Measurements from ENCODE around the gene BATF. TPM values are rescaled to one million over a fixed set of nuclear protein-coding genes. Genes with fewer than 3 reads are reported as not detected.

The BATF gene
- polyA plus RNA-seq, 1 donor from 2014 or later = not detected

DNA sequence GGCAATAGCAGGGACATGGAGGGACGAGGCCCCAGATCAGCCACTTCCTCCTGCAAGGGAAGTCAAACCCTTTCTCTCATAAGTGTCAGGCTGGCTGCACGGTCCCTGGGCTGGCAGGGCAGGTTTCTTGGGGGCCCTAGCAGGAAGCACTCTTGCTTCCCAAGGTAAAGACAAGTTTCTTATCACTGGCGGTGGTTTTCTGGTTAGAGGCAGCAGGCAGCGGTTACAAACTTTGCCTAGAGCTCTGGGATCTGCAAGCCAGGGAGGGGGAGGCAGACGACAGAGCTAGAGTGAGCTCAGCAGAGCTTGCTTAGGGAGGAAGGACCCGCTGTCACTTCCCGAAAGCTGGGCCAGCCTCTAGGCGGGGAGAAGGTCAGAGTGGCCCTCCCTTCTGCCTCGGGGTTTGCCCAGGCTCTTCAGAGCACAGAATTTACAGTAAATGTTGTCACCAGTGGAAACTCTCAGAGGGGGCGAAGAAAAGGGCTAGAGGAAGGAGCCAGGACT is 20.4 kb downstream of the BATF start:
- Histone ChIP-seq H4K20me1 (ENCODE audit: insufficient read depth) (no peaks in the 10 kb centered on the region), H3K27ac (ENCODE audit: low read length) (no peak overlapping the region), H3K79me2 (replicated peaks; ENCODE audit: insufficient read depth, low read length) (no peaks in the 10 kb centered on the region), H3K4me2 (ENCODE audit: low read length) (no peak overlapping the region), H3K9me3 (ENCODE audit: low read length) (no peaks in the 10 kb centered on the region), H3K36me3 (ENCODE audit: insufficient read depth, low read length) (no peaks in the 10 kb centered on the region), H3K27me3 (ENCODE audit: insufficient read depth, low read depth, low read length) (no peaks in the 10 kb centered on the region), H3F3A (ENCODE audit: insufficient read depth, low read length, poor library complexity, severe bottlenecking) (no peaks in the 10 kb centered on the region), H3K9ac (ENCODE audit: low read length) (no peak overlapping the region), H3K9me2 (ENCODE audit: insufficient read depth, low read length) (no peaks in the 10 kb centered on the region), H2AFZ (ENCODE audit: low read depth, low read length) (no peak overlapping the region), H3K4me3 (ENCODE audit: low read length) (no peak overlapping the region)
- no peak for TF ChIP-seq TAF1 (IDR thresholded peaks at IDR 0.05; ENCODE audit: low read depth)

GRCh38 chr14:75543253-75543652 is 21.0 kb downstream of the BATF start:
- Histone ChIP-seq H3K79me2 (replicated peaks; ENCODE audit: insufficient read depth, low read length) (no peaks in the 10 kb centered on the region), H3F3A (ENCODE audit: insufficient read depth, low read length, poor library complexity, severe bottlenecking) (no peaks in the 10 kb centered on the region), H3K4me3 (ENCODE audit: low read length) (no peak overlapping the region), H3K27ac (ENCODE audit: low read length) (no peak overlapping the region), H3K9ac (ENCODE audit: low read length) (no peak overlapping the region), H3K9me3 (ENCODE audit: low read length) (no peaks in the 10 kb centered on the region), H3K9me2 (ENCODE audit: insufficient read depth, low read length) (no peaks in the 10 kb centered on the region), H4K20me1 (ENCODE audit: insufficient read depth) (no peaks in the 10 kb centered on the region), H2AFZ (ENCODE audit: low read depth, low read length) (no peak overlapping the region), H3K27me3 (ENCODE audit: insufficient read depth, low read depth, low read length) (no peaks in the 10 kb centered on the region), H3K4me2 (ENCODE audit: low read length) (no peak overlapping the region), H3K36me3 (ENCODE audit: insufficient read depth, low read length) (no peaks in the 10 kb centered on the region)
- TF ChIP-seq EZH2 (IDR thresholded peaks at IDR 0.05; ENCODE audit: borderline replicate concordance, insufficient read depth, low read length, poor library complexity, severe bottlenecking) = no peak
- TF ChIP-seq, protein P1, sequence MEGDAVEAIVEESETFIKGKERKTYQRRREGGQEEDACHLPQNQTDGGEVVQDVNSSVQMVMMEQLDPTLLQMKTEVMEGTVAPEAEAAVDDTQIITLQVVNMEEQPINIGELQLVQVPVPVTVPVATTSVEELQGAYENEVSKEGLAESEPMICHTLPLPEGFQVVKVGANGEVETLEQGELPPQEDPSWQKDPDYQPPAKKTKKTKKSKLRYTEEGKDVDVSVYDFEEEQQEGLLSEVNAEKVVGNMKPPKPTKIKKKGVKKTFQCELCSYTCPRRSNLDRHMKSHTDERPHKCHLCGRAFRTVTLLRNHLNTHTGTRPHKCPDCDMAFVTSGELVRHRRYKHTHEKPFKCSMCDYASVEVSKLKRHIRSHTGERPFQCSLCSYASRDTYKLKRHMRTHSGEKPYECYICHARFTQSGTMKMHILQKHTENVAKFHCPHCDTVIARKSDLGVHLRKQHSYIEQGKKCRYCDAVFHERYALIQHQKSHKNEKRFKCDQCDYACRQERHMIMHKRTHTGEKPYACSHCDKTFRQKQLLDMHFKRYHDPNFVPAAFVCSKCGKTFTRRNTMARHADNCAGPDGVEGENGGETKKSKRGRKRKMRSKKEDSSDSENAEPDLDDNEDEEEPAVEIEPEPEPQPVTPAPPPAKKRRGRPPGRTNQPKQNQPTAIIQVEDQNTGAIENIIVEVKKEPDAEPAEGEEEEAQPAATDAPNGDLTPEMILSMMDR (IDR thresholded peaks at IDR 0.05; ENCODE audit: poor library complexity, severe bottlenecking) = no peak
- TF ChIP-seq REST (IDR thresholded peaks at IDR 0.05; ENCODE audit: borderline replicate concordance) = no peak
- no peak for TF ChIP-seq RAD21 (conservative IDR thresholded peaks at IDR 0.05)
- no peak for TF ChIP-seq POLR2AphosphoS5 (IDR thresholded peaks at IDR 0.05)
- TF ChIP-seq EP300 (conservative IDR thresholded peaks at IDR 0.05; ENCODE audit: poor library complexity, severe bottlenecking) = no peak
- TF ChIP-seq MXI1 (conservative IDR thresholded peaks at IDR 0.05; ENCODE audit: poor library complexity, severe bottlenecking) = no peak
- TF ChIP-seq SMC3 (conservative IDR thresholded peaks at IDR 0.05; ENCODE audit: poor library complexity) = no peak
- no peak for TF ChIP-seq TAF1 (IDR thresholded peaks at IDR 0.05; ENCODE audit: low read depth)

DNA sequence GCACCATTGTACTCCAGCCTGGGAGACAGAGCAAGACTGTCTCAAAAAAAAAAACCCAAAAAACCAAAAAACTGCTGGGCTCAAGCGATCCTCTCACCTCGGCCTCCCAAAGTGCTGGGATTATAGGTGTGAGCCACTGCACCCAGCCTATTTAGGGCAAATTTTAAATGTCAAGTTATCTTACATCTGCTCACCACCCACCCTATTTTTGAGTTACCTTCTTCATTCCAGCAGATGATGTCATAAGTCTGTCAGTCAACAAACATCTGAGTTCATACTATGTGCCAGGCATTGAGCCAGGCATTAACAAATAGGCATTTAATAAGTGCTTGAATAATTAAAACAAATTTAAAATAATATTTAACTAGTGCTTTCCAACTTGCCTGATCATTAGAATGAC is 21.5 kb downstream of the BATF start:
- no peaks in the 10 kb centered on the region for H3K9me3 ChIP-seq (ENCODE audit: low read length)
- no peaks in the 10 kb centered on the region for H3K9me2 ChIP-seq (ENCODE audit: insufficient read depth, low read length)
- H3F3A ChIP-seq (ENCODE audit: insufficient read depth, low read length, poor library complexity, severe bottlenecking) = no peaks in the 10 kb centered on the region
- H4K20me1 ChIP-seq (ENCODE audit: insufficient read depth) = no peaks in the 10 kb centered on the region
- H3K4me3 ChIP-seq (ENCODE audit: low read length) = no peak overlapping the region
- H2AFZ ChIP-seq (ENCODE audit: low read depth, low read length) = no peak overlapping the region
- H3K4me2 ChIP-seq (ENCODE audit: low read length) = no peak overlapping the region
- no peak overlapping the region for H3K9ac ChIP-seq (ENCODE audit: low read length)
- no peaks in the 10 kb centered on the region for H3K79me2 ChIP-seq (replicated peaks; ENCODE audit: insufficient read depth, low read length)
- no peak overlapping the region for H3K27ac ChIP-seq (ENCODE audit: low read length)
- no peaks in the 10 kb centered on the region for H3K36me3 ChIP-seq (ENCODE audit: insufficient read depth, low read length)
- no peak for TF ChIP-seq MXI1 (conservative IDR thresholded peaks at IDR 0.05; ENCODE audit: poor library complexity, severe bottlenecking)
- TF ChIP-seq EZH2 (IDR thresholded peaks at IDR 0.05; ENCODE audit: borderline replicate concordance, insufficient read depth, low read length, poor library complexity, severe bottlenecking) = no peak
- TF ChIP-seq TAF1 (IDR thresholded peaks at IDR 0.05; ENCODE audit: low read depth) = no peak
- no peak for TF ChIP-seq REST (IDR thresholded peaks at IDR 0.05; ENCODE audit: borderline replicate concordance)
- TF ChIP-seq EP300 (conservative IDR thresholded peaks at IDR 0.05; ENCODE audit: poor library complexity, severe bottlenecking) = no peak
- TF ChIP-seq SMC3 (conservative IDR thresholded peaks at IDR 0.05; ENCODE audit: poor library complexity) = no peak
- no peak for TF ChIP-seq POLR2AphosphoS5 (IDR thresholded peaks at IDR 0.05)
- TF ChIP-seq, protein P1 (IDR thresholded peaks at IDR 0.05; ENCODE audit: poor library complexity, severe bottlenecking) = no peak
- no peak for TF ChIP-seq RAD21 (conservative IDR thresholded peaks at IDR 0.05)
- H3K27me3 ChIP-seq (ENCODE audit: insufficient read depth, low read depth, low read length) = no peaks in the 10 kb centered on the region
